HepG2 (cell line): ENCODE data around the gene ROBO2. TPM values are rescaled to one million over a fixed set of nuclear protein-coding genes. Genes with fewer than 3 reads are reported as not detected.

ENCODE experiments used
- ATAC-seq: fragments of 200-7000 bp; cut with Tn5 transposase; 3 replicates; pipeline ENCODE4 v1.9.1; 2020; ENCODE audit warnings: mild to moderate bottlenecking, moderate library complexity
- BruUV-seq: library from RNA; stranded (reverse); fragments of 400-500 nt; replicated peaks from 2 replicates; lab custom pipeline; 2021; lab: Mats Ljungman, UMichigan
- CTCF ChIA-PET: fragments of 300-600 bp; formaldehyde crosslinking; extraction: SDS; loops from one replicate; lab custom pipeline; 2021; ENCODE audit warnings: low total read pairs, inconsistent platforms, low intra/inter-chr PET ratio; lab: Yijun Ruan, JAX
- POLR2A ChIA-PET: fragments of 350-600 bp; sonication (Branson Sonifier 250); formaldehyde crosslinking; loops from one replicate; lab custom pipeline; 2020; ENCODE audit warnings: antibody characterized with exemption, inconsistent platforms; lab: Yijun Ruan, JAX
- DNase-seq: peaks from one replicate; pipeline ENCODE4 v3.0.0-alpha.2; 2015; ENCODE audit warnings: low spot score
- FAIRE-seq: peaks from 3 replicates; lab custom pipeline; 2011; peaks lifted over from hg19 to GRCh38; lab: Jason Lieb, UNC
- H2AFZ ChIP-seq: one replicate; pipeline ENCODE4 v1.6.1; 2011; ENCODE audit warnings: low read length, inconsistent platforms
- H3K27ac ChIP-seq: fragments of 300-600 bp; 3 replicates; pipeline ENCODE4 v1.8.0; 2011; ENCODE audit warnings: mixed run types, mild to moderate bottlenecking, mixed read lengths, low read length, inconsistent platforms; ENCODE audit not compliant: insufficient read depth; ENCODE audit errors: extremely low read length
- H3K27me3 ChIP-seq, 2 experiments: fragments of 200-600 bp in 1 of 2; 2 replicates in 1 of 2; 3 replicates in 1 of 2; pipeline versions ENCODE4 v1.6.0 to v1.8.0; 2011; ENCODE audit warnings: low read length in 2 of 2, mild to moderate bottlenecking in 2 of 2, moderate library complexity in 2 of 2, inconsistent platforms in 1 of 2; ENCODE audit not compliant: insufficient read depth in 2 of 2, control insufficient read depth in 1 of 2
- H3K36me3 ChIP-seq, 2 experiments: fragments of 200-600 bp in 1 of 2; replicated peaks in 1 of 2; 2 replicates in 1 of 2; 3 replicates in 1 of 2; pipeline versions ENCODE4 v1.5.1 to v1.8.0; 2011; ENCODE audit warnings: low read length in 2 of 2, inconsistent platforms in 1 of 2; ENCODE audit not compliant: insufficient read depth in 2 of 2, control insufficient read depth in 1 of 2
- H3K4me1 ChIP-seq: 2 replicates; pipeline ENCODE4 v1.5.1; 2012; ENCODE audit warnings: low read length, inconsistent platforms; ENCODE audit not compliant: insufficient read depth
- H3K4me2 ChIP-seq: 2 replicates; pipeline ENCODE4 v1.6.0; 2011; ENCODE audit warnings: low read depth, low read length, inconsistent platforms
- H3K4me3 ChIP-seq, 3 experiments: fragments of 200-600 bp in 1 of 3; sonication (generic), shearing (Covaris generic) in 1 of 3; replicated peaks in 1 of 3; 2 replicates each; pipeline ENCODE4 v1.5.1; 2011 to 2016; ENCODE audit warnings: low read length in 3 of 3, inconsistent platforms in 2 of 3, low read depth in 2 of 3, mild to moderate bottlenecking in 2 of 3, control low read depth in 1 of 3, mixed read lengths in 1 of 3; ENCODE audit not compliant: insufficient read depth in 1 of 3
- H3K79me2 ChIP-seq: one replicate; pipeline ENCODE4 v1.6.1; 2011; ENCODE audit warnings: low read length, inconsistent platforms; ENCODE audit not compliant: insufficient read depth
- H3K9ac ChIP-seq: 2 replicates; pipeline ENCODE4 v1.6.0; 2011; ENCODE audit warnings: mild to moderate bottlenecking, low read depth, low read length, inconsistent platforms; ENCODE audit not compliant: insufficient read depth
- H3K9me3 ChIP-seq: 2 replicates; pipeline ENCODE4 v1.5.1; 2012; ENCODE audit warnings: mild to moderate bottlenecking, low read length
- H4K20me1 ChIP-seq: 2 replicates; pipeline ENCODE4 v1.6.0; 2011; ENCODE audit warnings: inconsistent platforms, mild to moderate bottlenecking, low read length, moderate library complexity; ENCODE audit not compliant: insufficient read depth
- CBX5 ChIP-seq: sonication (generic); formaldehyde crosslinking; IDR thresholded peaks from 2 replicates; pipeline ENCODE4 v1.4.0; 2020; ENCODE audit warnings: missing genetic modification reagents, borderline replicate concordance
- FOXC1 ChIP-seq: sonication (generic); formaldehyde crosslinking; IDR thresholded peaks from 2 replicates; pipeline ENCODE4 v1.8.0; 2022; ENCODE audit warnings: mild to moderate bottlenecking, missing genetic modification reagents, borderline replicate concordance
- FOXO1 ChIP-seq: sonication (generic); formaldehyde crosslinking; IDR thresholded peaks from 2 replicates; pipeline ENCODE4 v1.4.0; 2020; ENCODE audit warnings: missing genetic modification reagents
- GTF2F1 ChIP-seq: fragments of 150-350 bp; IDR thresholded peaks from 2 replicates; pipeline ENCODE4 v1.6.1; 2014; ENCODE audit warnings: low read length
- NCOA5 ChIP-seq: sonication (generic); formaldehyde crosslinking; IDR thresholded peaks from 2 replicates; pipeline ENCODE4 v1.4.0; 2020; ENCODE audit warnings: missing genetic modification reagents
- RBM22 ChIP-seq: fragments of 200-400 bp; formaldehyde crosslinking; optimal IDR thresholded peaks from 2 replicates; pipeline ENCODE3; 2017; ENCODE audit warnings: mild to moderate bottlenecking, low read length, moderate library complexity
- RFX1 ChIP-seq: fragments of 450-650 bp; IDR thresholded peaks from 2 replicates; pipeline ENCODE4 v1.6.1; 2017
- SMAD1 ChIP-seq: sonication (generic); formaldehyde crosslinking; IDR thresholded peaks from 2 replicates; pipeline ENCODE4 v1.4.0; 2020; ENCODE audit warnings: missing genetic modification reagents, low read depth, mild to moderate bottlenecking, borderline replicate concordance
- TOE1 ChIP-seq: sonication (generic); formaldehyde crosslinking; IDR thresholded peaks from 2 replicates; pipeline ENCODE4 v1.4.0; 2020; ENCODE audit warnings: mild to moderate bottlenecking, missing genetic modification reagents
- ZNF10 ChIP-seq: sonication (generic); formaldehyde crosslinking; IDR thresholded peaks from 2 replicates; pipeline ENCODE4 v1.4.0; 2020; ENCODE audit warnings: mild to moderate bottlenecking, low read depth, missing genetic modification reagents, borderline replicate concordance
- ZNF235 ChIP-seq: sonication (generic); formaldehyde crosslinking; IDR thresholded peaks from 2 replicates; pipeline ENCODE4 v1.8.1; 2023; ENCODE audit warnings: mild to moderate bottlenecking, missing genetic modification reagents, borderline replicate concordance
- ZNF616 ChIP-seq: sonication (generic); formaldehyde crosslinking; IDR thresholded peaks from 2 replicates; pipeline ENCODE4 v1.5.0; 2020; ENCODE audit warnings: low read depth, mild to moderate bottlenecking, missing genetic modification reagents
- ZNF75D ChIP-seq: sonication (generic); formaldehyde crosslinking; IDR thresholded peaks from 2 replicates; pipeline ENCODE4 v1.8.1; 2023; ENCODE audit warnings: missing genetic modification reagents, mild to moderate bottlenecking, borderline replicate concordance
- WGBS: methylation state at CpG from one replicate; pipeline ENCODE4 v1.1.6; 2017; ENCODE audit warnings: low lambda C conversion rate; 5-methylcytosine and 5-hydroxymethylcytosine counted together
- in situ Hi-C: cut with HindIII; loops from 2 replicates; pipeline ENCODE4 v1.10.0; 2017; ENCODE audit warnings: low pct_unique_long_range_greater_than_20kb; ENCODE audit not compliant: extremely low pct_ligation_motif_present
- intact Hi-C: fragments of 100-400 bp; cut with micrococcal nuclease; formaldehyde crosslinking; loops from one replicate; pipeline ENCODE4 v1.10.0; 2022; ENCODE audit not compliant: unreplicated experiment
- polyA plus RNA-seq, 8 experiments: library from polyadenylated mRNA; depleted of rRNA in 3 of 8; stranded (reverse) in 7 of 8; unstranded in 1 of 8; fragments of >200 nt; fragmentation: Illumina TruSeq in 4 of 8; extraction: Trizol in 4 of 8; gene quantifications; 2 replicates each; pipeline versions ENCODE4 v1.2.1 to v1.2.3, GENCODE V29; 2011 to 2016; ENCODE audit warnings: low read depth in 4 of 8, missing spikeins in 1 of 8, mixed read lengths in 1 of 8; ENCODE audit not compliant: insufficient read depth in 1 of 8
- total RNA-seq, 5 experiments: library from RNA; depleted of rRNA; stranded (reverse); fragments of >200 nt; fragmentation: Illumina TruSeq; extraction: Trizol; gene quantifications; 2 replicates each; pipeline ENCODE4 v1.2.3, GENCODE V29; 2016; ENCODE audit warnings: low read depth in 1 of 5
- TF ChIP-seq, protein P1 (sequence below): sonication (generic); formaldehyde crosslinking; IDR thresholded peaks from 2 replicates; pipeline ENCODE4 v1.4.0; 2020; ENCODE audit warnings: missing genetic modification reagents
- TF ChIP-seq, protein P2 (sequence below): sonication (generic); formaldehyde crosslinking; IDR thresholded peaks from 2 replicates; pipeline ENCODE4 v1.5.0; 2020; ENCODE audit warnings: mild to moderate bottlenecking, low read depth, missing genetic modification reagents, borderline replicate concordance
- TF ChIP-seq, protein P3 (sequence below): sonication (generic); formaldehyde crosslinking; IDR thresholded peaks from 2 replicates; pipeline ENCODE4 v1.8.0; 2023; ENCODE audit warnings: mild to moderate bottlenecking, missing genetic modification reagents
- TF ChIP-seq, protein P4 (sequence below): sonication (generic); formaldehyde crosslinking; conservative IDR thresholded peaks from 2 replicates; pipeline ENCODE4 v1.4.0; 2020; ENCODE audit warnings: missing genetic modification reagents
- TF ChIP-seq, protein P5 (sequence below): sonication (generic); formaldehyde crosslinking; IDR thresholded peaks from 2 replicates; pipeline ENCODE4; 2020; ENCODE audit warnings: missing genetic modification reagents, mild to moderate bottlenecking, borderline replicate concordance

Gene ROBO2
- total and polyA plus RNA-seq, 2 of the 13 experiments (the other 11 are each of a cell fraction or from before 2014, with no cell fraction given): not detected

DNA sequence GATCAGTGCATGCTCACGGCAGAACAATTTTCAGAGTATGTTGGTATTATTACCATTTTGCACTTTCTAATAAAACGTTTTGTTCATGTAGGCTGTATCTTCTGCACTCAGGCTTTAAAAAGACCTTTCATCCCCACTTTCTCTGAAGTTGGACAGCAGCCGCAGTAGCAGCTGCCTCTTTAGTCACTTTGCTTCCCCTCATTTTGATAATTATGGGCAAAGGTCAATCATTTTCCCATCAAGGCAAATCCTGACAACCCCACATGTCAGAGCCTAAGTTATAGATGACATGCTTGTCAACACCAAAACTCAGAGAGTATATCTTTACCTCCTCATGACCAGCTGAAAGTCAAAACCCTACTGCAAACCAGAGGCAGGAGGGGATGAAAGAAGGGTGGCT lies 99.7 kb downstream of the ROBO2 start:
- H4K20me1 ChIP-seq: no peaks in the 10 kb centered on the region
- WGBS: 19% methylated on average over 3 of the region's 3 CpGs
- no peak overlapping the region for H3K9ac ChIP-seq
- no peak overlapping the region for H3K27ac ChIP-seq
- no peak overlapping the region for H3K4me2 ChIP-seq
- no peaks in the 10 kb centered on the region for H3K79me2 ChIP-seq
- CTCF ChIA-PET: no interaction called here
- H3K4me1 ChIP-seq: no peaks in the 10 kb centered on the region
- H3K27me3 ChIP-seq: no peaks in the 10 kb centered on the region; a peak in 1 of 5 replicates
- no peaks in the 10 kb centered on the region for H3K9me3 ChIP-seq
- no peaks in the 10 kb centered on the region for H3K36me3 ChIP-seq
- intact Hi-C loops (no loop called here), in situ Hi-C loops (no loop called here)
- POLR2A ChIA-PET: no interaction called here
- H3K4me3 ChIP-seq: no peak overlapping the region
- BruUV-seq: no TSS peak
- DNase-seq: no peak
- TF ChIP-seq ZNF235 (no peak), NCOA5 (CRISPR knock-in tag) (no peak), TOE1 (no peak), ZNF75D (CRISPR knock-in tag) (no peak), ZNF616 (CRISPR knock-in tag) (no peak), ZNF10 (CRISPR knock-in tag) (no peak), FOXC1 (CRISPR knock-in tag) (no peak), FOXO1 (no peak), SMAD1 (no peak), CBX5 (CRISPR knock-in tag) (no peak), RFX1 (no peak), RBM22 (no peak), GTF2F1 (no peak)
- TF ChIP-seq, protein P1, sequence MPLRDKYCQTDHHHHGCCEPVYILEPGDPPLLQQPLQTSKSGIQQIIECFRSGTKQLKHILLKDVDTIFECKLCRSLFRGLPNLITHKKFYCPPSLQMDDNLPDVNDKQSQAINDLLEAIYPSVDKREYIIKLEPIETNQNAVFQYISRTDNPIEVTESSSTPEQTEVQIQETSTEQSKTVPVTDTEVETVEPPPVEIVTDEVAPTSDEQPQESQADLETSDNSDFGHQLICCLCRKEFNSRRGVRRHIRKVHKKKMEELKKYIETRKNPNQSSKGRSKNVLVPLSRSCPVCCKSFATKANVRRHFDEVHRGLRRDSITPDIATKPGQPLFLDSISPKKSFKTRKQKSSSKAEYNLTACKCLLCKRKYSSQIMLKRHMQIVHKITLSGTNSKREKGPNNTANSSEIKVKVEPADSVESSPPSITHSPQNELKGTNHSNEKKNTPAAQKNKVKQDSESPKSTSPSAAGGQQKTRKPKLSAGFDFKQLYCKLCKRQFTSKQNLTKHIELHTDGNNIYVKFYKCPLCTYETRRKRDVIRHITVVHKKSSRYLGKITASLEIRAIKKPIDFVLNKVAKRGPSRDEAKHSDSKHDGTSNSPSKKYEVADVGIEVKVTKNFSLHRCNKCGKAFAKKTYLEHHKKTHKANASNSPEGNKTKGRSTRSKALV (CRISPR knock-in tag): no peak
- TF ChIP-seq, protein P2, sequence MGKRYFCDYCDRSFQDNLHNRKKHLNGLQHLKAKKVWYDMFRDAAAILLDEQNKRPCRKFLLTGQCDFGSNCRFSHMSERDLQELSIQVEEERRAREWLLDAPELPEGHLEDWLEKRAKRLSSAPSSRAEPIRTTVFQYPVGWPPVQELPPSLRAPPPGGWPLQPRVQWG: no peak
- TF ChIP-seq, protein P3, sequence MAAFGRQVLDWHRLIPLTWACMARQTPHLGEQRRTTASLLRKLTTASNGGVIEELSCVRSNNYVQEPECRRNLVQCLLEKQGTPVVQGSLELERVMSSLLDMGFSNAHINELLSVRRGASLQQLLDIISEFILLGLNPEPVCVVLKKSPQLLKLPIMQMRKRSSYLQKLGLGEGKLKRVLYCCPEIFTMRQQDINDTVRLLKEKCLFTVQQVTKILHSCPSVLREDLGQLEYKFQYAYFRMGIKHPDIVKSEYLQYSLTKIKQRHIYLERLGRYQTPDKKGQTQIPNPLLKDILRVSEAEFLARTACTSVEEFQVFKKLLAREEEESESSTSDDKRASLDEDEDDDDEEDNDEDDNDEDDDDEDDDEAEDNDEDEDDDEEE (CRISPR knock-in tag): no peak
- TF ChIP-seq, protein P4, sequence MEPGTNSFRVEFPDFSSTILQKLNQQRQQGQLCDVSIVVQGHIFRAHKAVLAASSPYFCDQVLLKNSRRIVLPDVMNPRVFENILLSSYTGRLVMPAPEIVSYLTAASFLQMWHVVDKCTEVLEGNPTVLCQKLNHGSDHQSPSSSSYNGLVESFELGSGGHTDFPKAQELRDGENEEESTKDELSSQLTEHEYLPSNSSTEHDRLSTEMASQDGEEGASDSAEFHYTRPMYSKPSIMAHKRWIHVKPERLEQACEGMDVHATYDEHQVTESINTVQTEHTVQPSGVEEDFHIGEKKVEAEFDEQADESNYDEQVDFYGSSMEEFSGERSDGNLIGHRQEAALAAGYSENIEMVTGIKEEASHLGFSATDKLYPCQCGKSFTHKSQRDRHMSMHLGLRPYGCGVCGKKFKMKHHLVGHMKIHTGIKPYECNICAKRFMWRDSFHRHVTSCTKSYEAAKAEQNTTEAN: no peak
- TF ChIP-seq, protein P5, sequence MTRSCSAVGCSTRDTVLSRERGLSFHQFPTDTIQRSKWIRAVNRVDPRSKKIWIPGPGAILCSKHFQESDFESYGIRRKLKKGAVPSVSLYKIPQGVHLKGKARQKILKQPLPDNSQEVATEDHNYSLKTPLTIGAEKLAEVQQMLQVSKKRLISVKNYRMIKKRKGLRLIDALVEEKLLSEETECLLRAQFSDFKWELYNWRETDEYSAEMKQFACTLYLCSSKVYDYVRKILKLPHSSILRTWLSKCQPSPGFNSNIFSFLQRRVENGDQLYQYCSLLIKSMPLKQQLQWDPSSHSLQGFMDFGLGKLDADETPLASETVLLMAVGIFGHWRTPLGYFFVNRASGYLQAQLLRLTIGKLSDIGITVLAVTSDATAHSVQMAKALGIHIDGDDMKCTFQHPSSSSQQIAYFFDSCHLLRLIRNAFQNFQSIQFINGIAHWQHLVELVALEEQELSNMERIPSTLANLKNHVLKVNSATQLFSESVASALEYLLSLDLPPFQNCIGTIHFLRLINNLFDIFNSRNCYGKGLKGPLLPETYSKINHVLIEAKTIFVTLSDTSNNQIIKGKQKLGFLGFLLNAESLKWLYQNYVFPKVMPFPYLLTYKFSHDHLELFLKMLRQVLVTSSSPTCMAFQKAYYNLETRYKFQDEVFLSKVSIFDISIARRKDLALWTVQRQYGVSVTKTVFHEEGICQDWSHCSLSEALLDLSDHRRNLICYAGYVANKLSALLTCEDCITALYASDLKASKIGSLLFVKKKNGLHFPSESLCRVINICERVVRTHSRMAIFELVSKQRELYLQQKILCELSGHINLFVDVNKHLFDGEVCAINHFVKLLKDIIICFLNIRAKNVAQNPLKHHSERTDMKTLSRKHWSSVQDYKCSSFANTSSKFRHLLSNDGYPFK (CRISPR knock-in tag): no peak
- no peak for FAIRE-seq
- no peak for ATAC-seq
- H2AFZ ChIP-seq: no peak overlapping the region
